H1 (cell line): Measurements from ENCODE around the gene KLF6. TPM values are rescaled to one million over a fixed set of nuclear protein-coding genes. Genes with fewer than 3 reads are reported as not detected.

Source experiments
- CTCF ChIA-PET: fragments of 300-600 bp; sonication (Branson Sonifier 250); formaldehyde crosslinking; loops from one replicate; lab custom pipeline; 2021; ENCODE audit not compliant: partially characterized antibody; lab: Charles Lee
- POLR2A ChIA-PET: fragments of 300-600 bp; sonication (Branson Sonifier 250); formaldehyde crosslinking; loops from one replicate; lab custom pipeline; 2021; ENCODE audit warnings: inconsistent platforms; ENCODE audit not compliant: partially characterized antibody; lab: Charles Lee
- DNase-seq, 2 experiments: peaks; one replicate each; pipeline versions ENCODE4 v3.0.0 to v3.0.0-alpha.2; 2010 to 2022; ENCODE audit warnings: low spot score in 2 of 2, low read depth in 1 of 2, mixed read lengths in 1 of 2
- FAIRE-seq: peaks from 2 replicates; lab custom pipeline; 2011; peaks lifted over from hg19 to GRCh38; lab: Jason Lieb, UNC
- H2AFZ ChIP-seq: 2 replicates; pipeline ENCODE4 v1.8.1; 2012; ENCODE audit warnings: low read length, inconsistent platforms
- H2AK5ac ChIP-seq: 2 replicates; pipeline ENCODE4 v1.6.1; 2013; ENCODE audit warnings: low read depth, low read length
- H2BK120ac ChIP-seq: replicated peaks from 2 replicates; pipeline ENCODE3; 2013; ENCODE audit warnings: low read depth, low read length, inconsistent platforms
- H2BK12ac ChIP-seq: 2 replicates; pipeline ENCODE4 v1.6.1; 2013; ENCODE audit warnings: low read depth, low read length
- H2BK15ac ChIP-seq: 2 replicates; pipeline ENCODE4 v1.6.1; 2013; ENCODE audit warnings: low read length
- H2BK20ac ChIP-seq: 2 replicates; pipeline ENCODE4 v1.6.1; 2013; ENCODE audit warnings: low read length
- H2BK5ac ChIP-seq: 2 replicates; pipeline ENCODE4 v1.6.1; 2013; ENCODE audit warnings: low read depth, low read length
- H3K14ac ChIP-seq: 2 replicates; pipeline ENCODE4 v1.6.1; 2013; ENCODE audit warnings: inconsistent platforms; ENCODE audit not compliant: insufficient read length
- H3K18ac ChIP-seq: 2 replicates; pipeline ENCODE4 v1.6.1; 2013; ENCODE audit warnings: low read length; ENCODE audit errors: extremely low read depth
- H3K23ac ChIP-seq: 2 replicates; pipeline ENCODE4 v1.6.1; 2013; ENCODE audit warnings: inconsistent platforms; ENCODE audit not compliant: insufficient read length
- H3K23me2 ChIP-seq: 2 replicates; pipeline ENCODE4 v1.6.1; 2013; ENCODE audit warnings: low read depth, low read length
- H3K27ac ChIP-seq: 2 replicates; pipeline ENCODE4 v1.6.1; 2011; ENCODE audit warnings: low read depth, low read length, inconsistent platforms
- H3K27me3 ChIP-seq, 4 experiments: replicated peaks in 1 of 4; 1 replicate in 1 of 4; 2 replicates in 3 of 4; pipeline versions ENCODE4 v1.6.1 to v1.8.1; 2011 to 2013; ENCODE audit warnings: low read length in 3 of 4, mild to moderate bottlenecking in 3 of 4, inconsistent platforms in 2 of 4, mixed read lengths in 2 of 4, moderate library complexity in 1 of 4; ENCODE audit not compliant: control insufficient read depth in 3 of 4, insufficient read depth in 3 of 4; ENCODE audit errors: extremely low read depth in 1 of 4
- H3K36me3 ChIP-seq, 4 experiments: 2 replicates each; pipeline versions ENCODE4 v1.6.1 to v1.8.1; 2011 to 2013; ENCODE audit warnings: mild to moderate bottlenecking in 4 of 4, low read length in 3 of 4, moderate library complexity in 2 of 4, control low read depth in 1 of 4, inconsistent platforms in 1 of 4; ENCODE audit not compliant: insufficient read depth in 4 of 4, control insufficient read depth in 2 of 4
- H3K4ac ChIP-seq: replicated peaks from 2 replicates; pipeline ENCODE3; 2013; ENCODE audit warnings: low read length, low read depth, mixed read lengths, inconsistent platforms; ENCODE audit not compliant: insufficient read length
- H3K4me1 ChIP-seq, 4 experiments: replicated peaks in 1 of 4; 1 replicate in 1 of 4; 2 replicates in 3 of 4; pipeline versions ENCODE4 v1.6.1 to v1.8.1; 2011 to 2013; ENCODE audit warnings: low read length in 3 of 4, inconsistent platforms in 2 of 4, mixed read lengths in 1 of 4; ENCODE audit not compliant: insufficient read depth in 4 of 4, control insufficient read depth in 3 of 4
- H3K4me2 ChIP-seq, 2 experiments: 2 replicates each; pipeline versions ENCODE4 v1.6.1 to v1.8.1; 2011 to 2013; ENCODE audit warnings: low read depth in 2 of 2, low read length in 2 of 2, control low read depth in 1 of 2, inconsistent platforms in 1 of 2, mild to moderate bottlenecking in 1 of 2; ENCODE audit not compliant: insufficient read depth in 1 of 2
- H3K4me3 ChIP-seq, 4 experiments: fragments of 200-600, 300-600 bp in 1 of 4; sonication (generic), shearing (Covaris generic), sonication (Bioruptor Twin) in 1 of 4; 2 replicates each; pipeline versions ENCODE4 v1.5.1 to v1.8.1; 2011 to 2016; ENCODE audit warnings: low read length in 4 of 4, low read depth in 3 of 4, control low read depth in 2 of 4, inconsistent platforms in 2 of 4, mild to moderate bottlenecking in 2 of 4, mixed read lengths in 1 of 4, moderate library complexity in 1 of 4; ENCODE audit not compliant: insufficient read depth in 2 of 4; ENCODE audit errors: extremely low read depth in 1 of 4
- H3K56ac ChIP-seq: replicated peaks from 2 replicates; pipeline ENCODE3; 2013; ENCODE audit warnings: low read depth, mild to moderate bottlenecking, mixed read lengths, low read length, inconsistent platforms; ENCODE audit not compliant: insufficient read length
- H3K79me1 ChIP-seq: 2 replicates; pipeline ENCODE4 v1.6.1; 2013; ENCODE audit warnings: low read depth, low read length, control low read depth
- H3K79me2 ChIP-seq, 2 experiments: 2 replicates each; pipeline versions ENCODE4 v1.6.1 to v1.8.1; 2012 to 2013; ENCODE audit warnings: low read length in 2 of 2, mild to moderate bottlenecking in 2 of 2, inconsistent platforms in 1 of 2; ENCODE audit not compliant: insufficient read depth in 2 of 2, control insufficient read depth in 1 of 2
- H3K9ac ChIP-seq, 4 experiments: replicated peaks in 1 of 4; 1 replicate in 1 of 4; 2 replicates in 3 of 4; pipeline versions ENCODE4 v1.6.1 to v1.8.1; 2011 to 2013; ENCODE audit warnings: low read depth in 3 of 4, low read length in 3 of 4, control low read depth in 2 of 4, mild to moderate bottlenecking in 2 of 4, moderate library complexity in 2 of 4, inconsistent platforms in 1 of 4; ENCODE audit errors: extremely low read depth in 1 of 4
- H3K9me3 ChIP-seq, 2 experiments: 2 replicates each; pipeline versions ENCODE4 v1.6.1 to v1.8.1; 2012 to 2013; ENCODE audit warnings: mild to moderate bottlenecking in 2 of 2, moderate library complexity in 2 of 2, control low read depth in 1 of 2, inconsistent platforms in 1 of 2, low read depth in 1 of 2, low read length in 1 of 2, mixed read lengths in 1 of 2; ENCODE audit not compliant: insufficient read depth in 2 of 2
- H4K20me1 ChIP-seq, 2 experiments: replicated peaks in 1 of 2; 2 replicates each; pipeline versions ENCODE3 to v1.8.1; 2011 to 2013; ENCODE audit warnings: inconsistent platforms in 2 of 2, low read length in 2 of 2, mild to moderate bottlenecking in 1 of 2; ENCODE audit not compliant: insufficient read depth in 2 of 2, control insufficient read depth in 1 of 2
- H4K5ac ChIP-seq: 2 replicates; pipeline ENCODE4 v1.6.1; 2013; ENCODE audit warnings: low read length, low read depth, mixed read lengths, inconsistent platforms; ENCODE audit not compliant: insufficient read length
- H4K8ac ChIP-seq: 2 replicates; pipeline ENCODE4 v1.8.0; 2013; ENCODE audit warnings: mild to moderate bottlenecking, moderate library complexity, low read length, inconsistent platforms; ENCODE audit not compliant: insufficient read depth; ENCODE audit errors: extremely low read depth
- H4K91ac ChIP-seq: replicated peaks from 2 replicates; pipeline ENCODE3; 2013; ENCODE audit warnings: low read length, mixed read lengths, inconsistent platforms; ENCODE audit not compliant: insufficient read length
- BRCA1 ChIP-seq: IDR thresholded peaks from 2 replicates; pipeline ENCODE4 v1.6.1; 2012; ENCODE audit warnings: low read depth, low read length, improper control_type of control experiment
- EGR1 ChIP-seq: IDR thresholded peaks from 2 replicates; pipeline ENCODE4 v1.6.1; 2011; ENCODE audit warnings: low read depth, low read length, borderline replicate concordance
- EP300 ChIP-seq, 2 experiments: IDR thresholded peaks; 1 replicate in 1 of 2; 2 replicates in 1 of 2; pipeline ENCODE4 v1.6.1; 2011 to 2012; ENCODE audit warnings: low read depth in 2 of 2, low read length in 2 of 2, mild to moderate bottlenecking in 2 of 2, borderline replicate concordance in 1 of 2, inconsistent platforms in 1 of 2, moderate library complexity in 1 of 2
- EZH2 ChIP-seq: fragments of 200-600 bp; sonication (generic); IDR thresholded peaks from 2 replicates; pipeline ENCODE4 v1.7.1; 2012; ENCODE audit warnings: low read depth, mild to moderate bottlenecking, moderate library complexity, low read length, inconsistent platforms; ENCODE audit not compliant: severe bottlenecking
- GABPA ChIP-seq: IDR thresholded peaks from 2 replicates; pipeline ENCODE4 v1.6.1; 2011; ENCODE audit warnings: mild to moderate bottlenecking, low read length, moderate library complexity, borderline replicate concordance; ENCODE audit not compliant: insufficient read depth
- HDAC6 ChIP-seq: IDR thresholded peaks from one replicate; pipeline ENCODE4 v1.7.1; 2012; ENCODE audit warnings: low read depth, mild to moderate bottlenecking, inconsistent platforms, low read length, moderate library complexity
- MAFK ChIP-seq: IDR thresholded peaks from 2 replicates; pipeline ENCODE4 v1.6.1; 2012; ENCODE audit warnings: low read depth, mild to moderate bottlenecking, improper control_type of control experiment, low read length
- SP1 ChIP-seq: IDR thresholded peaks from 2 replicates; pipeline ENCODE4 v1.6.1; 2011; ENCODE audit warnings: low read depth, low read length
- SUZ12 ChIP-seq: fragments of 200-600 bp; sonication (generic); IDR thresholded peaks from 2 replicates; pipeline ENCODE4 v1.6.1; 2012; ENCODE audit warnings: mild to moderate bottlenecking, inconsistent platforms, low read length, moderate library complexity, mixed read lengths
- TBP ChIP-seq: IDR thresholded peaks from 2 replicates; pipeline ENCODE4 v1.6.1; 2011; ENCODE audit warnings: low read depth, low read length, improper control_type of control experiment
- WGBS, 2 experiments: shearing (Covaris generic) in 1 of 2; methylation state at CpG; one replicate each; pipeline versions ENCODE4 v1.1.6 to v1.1.7; 2013 to 2015; ENCODE audit warnings: low lambda C conversion rate in 2 of 2, mixed read lengths in 2 of 2, inconsistent platforms in 1 of 2, low coverage in 1 of 2, missing lambda C conversion rate in 1 of 2; ENCODE audit not compliant: insufficient replicate concordance in 2 of 2, insufficient coverage in 1 of 2, insufficient read length in 1 of 2; ENCODE audit errors: extremely low coverage in 1 of 2, missing lambda C conversion rate in 1 of 2; 5-methylcytosine and 5-hydroxymethylcytosine counted together
- polyA plus RNA-seq, 7 experiments: library from polyadenylated mRNA; depleted of rRNA in 3 of 7; stranded (reverse) in 5 of 7; unstranded in 2 of 7; fragments of >200 nt in 5 of 7; fragments of 200-250 nt in 2 of 7; gene quantifications; 1 replicate in 5 of 7; 2 replicates in 1 of 7; 4 replicates in 1 of 7; pipeline versions ENCODE4 v1.2.1 to v1.2.3, GENCODE V29; 2011 to 2013; ENCODE audit warnings: missing spikeins in 2 of 7, mixed read lengths in 2 of 7
- total RNA-seq: library from RNA; stranded (reverse); fragmentation: NEBNext Ultra II Directional; extraction: Animal tissue kit (Norgen Biotek cat#: 25700); gene quantifications from 2 replicates; pipeline ENCODE4 v1.2.1, GENCODE V29; 2021
- TF ChIP-seq, protein P1 (sequence below), 3 experiments: IDR thresholded peaks; 1 replicate in 2 of 3; 2 replicates in 1 of 3; pipeline versions ENCODE4 v1.5.1 to v1.6.1; 2011; ENCODE audit warnings: low read length in 3 of 3, mild to moderate bottlenecking in 3 of 3, inconsistent platforms in 2 of 3, low read depth in 1 of 3, moderate library complexity in 1 of 3; ENCODE audit not compliant: insufficient read depth in 1 of 3; ENCODE audit errors: control extremely low read depth in 1 of 3

KLF6 gene
- total and polyA plus RNA-seq, 2 of the 8 experiments (the other 6 are each of a cell fraction or from before 2014, with no cell fraction given), result 5.7 to 19.5 TPM

DNA sequence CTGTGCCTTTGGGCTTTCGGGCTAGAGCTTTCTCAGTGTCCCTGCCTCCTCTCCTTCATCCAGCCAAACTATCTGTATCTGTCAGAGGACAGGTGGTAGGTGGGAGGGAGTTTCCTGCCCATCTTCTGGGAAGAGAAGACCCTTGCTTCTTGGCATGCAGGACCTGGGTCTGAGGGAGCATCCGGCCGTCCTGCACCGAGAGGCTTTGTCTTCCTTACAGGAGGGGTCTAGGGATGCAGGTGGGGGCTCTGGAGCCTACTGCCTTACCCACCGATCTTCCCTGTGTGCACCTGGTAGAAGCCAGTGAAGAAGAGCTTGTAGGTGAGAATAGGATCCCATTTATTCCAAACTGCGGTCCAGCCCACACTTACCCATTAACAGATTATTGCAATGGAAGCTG, 5.8 kb upstream of the KLF6 start:
- Histone ChIP-seq H3K4me3 (no peak overlapping the region), H3K79me1 (no peaks in the 10 kb centered on the region), H2AK5ac (no peak overlapping the region), H3K27ac (no peak overlapping the region), H3K18ac (no peak overlapping the region), H2BK20ac (no peak overlapping the region), H2AFZ (no peak overlapping the region), H2BK15ac (peak overlapping the region; percentile 81), H3K27me3 (no peaks in the 10 kb centered on the region), H4K20me1 (no peaks in the 10 kb centered on the region), H2BK12ac (peak overlapping the region; percentile 29; the same call in 1 of the 2 replicates), H4K5ac (no peak overlapping the region), H3K4me1 (peaks cover 3 to 12% (median 6%) of the 10 kb centered on the region in 4 experiments; a peak in 5 of 7 replicates), H3K4ac (no peak overlapping the region), H3K23ac (no peak overlapping the region), H3K79me2 (no peaks in the 10 kb centered on the region), H3K4me2 (no peak overlapping the region), H4K91ac (no peak overlapping the region), H4K8ac (no peak overlapping the region), H2BK120ac (no peak overlapping the region), H3K36me3 (no peaks in the 10 kb centered on the region), H3K9ac (no peak overlapping the region), H3K14ac (no peak overlapping the region), H2BK5ac (no peak overlapping the region), H3K23me2 (peaks cover 4% of the 10 kb centered on the region), H3K56ac (no peak overlapping the region), H3K9me3 (peaks cover 2 to 3% of the 10 kb centered on the region in 2 experiments; a peak in 2 of 4 replicates)
- ChIA-PET CTCF (interaction anchor here (1.6 kb wide), 1 partner anchor 63 kb away, joined by 4 read pairs; no protein-coding TSS in a partner anchor), POLR2A (no interaction called here)
- DNase-seq (no peak), FAIRE-seq (no peak)
- WGBS, 2 experiments, result 97% methylated on average over 3 of the region's 6 CpGs; no CpG with 5 or more reads in 1 of the 2 experiments
- no peak for TF ChIP-seq GABPA
- no peak for TF ChIP-seq BRCA1
- TF ChIP-seq SUZ12, result no peak
- TF ChIP-seq HDAC6, result no peak
- no peak for TF ChIP-seq EGR1
- TF ChIP-seq, protein P1, sequence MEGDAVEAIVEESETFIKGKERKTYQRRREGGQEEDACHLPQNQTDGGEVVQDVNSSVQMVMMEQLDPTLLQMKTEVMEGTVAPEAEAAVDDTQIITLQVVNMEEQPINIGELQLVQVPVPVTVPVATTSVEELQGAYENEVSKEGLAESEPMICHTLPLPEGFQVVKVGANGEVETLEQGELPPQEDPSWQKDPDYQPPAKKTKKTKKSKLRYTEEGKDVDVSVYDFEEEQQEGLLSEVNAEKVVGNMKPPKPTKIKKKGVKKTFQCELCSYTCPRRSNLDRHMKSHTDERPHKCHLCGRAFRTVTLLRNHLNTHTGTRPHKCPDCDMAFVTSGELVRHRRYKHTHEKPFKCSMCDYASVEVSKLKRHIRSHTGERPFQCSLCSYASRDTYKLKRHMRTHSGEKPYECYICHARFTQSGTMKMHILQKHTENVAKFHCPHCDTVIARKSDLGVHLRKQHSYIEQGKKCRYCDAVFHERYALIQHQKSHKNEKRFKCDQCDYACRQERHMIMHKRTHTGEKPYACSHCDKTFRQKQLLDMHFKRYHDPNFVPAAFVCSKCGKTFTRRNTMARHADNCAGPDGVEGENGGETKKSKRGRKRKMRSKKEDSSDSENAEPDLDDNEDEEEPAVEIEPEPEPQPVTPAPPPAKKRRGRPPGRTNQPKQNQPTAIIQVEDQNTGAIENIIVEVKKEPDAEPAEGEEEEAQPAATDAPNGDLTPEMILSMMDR (IDR thresholded peaks at IDR 0.05; ENCODE audit: control extremely low read depth in 1 of 3, insufficient read depth in 1 of 3, low read depth in 1 of 3, low read length in 3 of 3), result no peak
- TF ChIP-seq SP1, result no peak
- TF ChIP-seq TBP, result no peak
- TF ChIP-seq MAFK, result no peak
- no peak for TF ChIP-seq EZH2
- no peak for TF ChIP-seq EP300 (IDR thresholded peaks at IDR 0.05; ENCODE audit: borderline replicate concordance in 1 of 2, low read depth in 2 of 2, low read length in 2 of 2)
